GM21381 (cell line): ENCODE measurements around the gene PRSS8.
"Not testable (repeated sequence)": the region's sequence is repeated elsewhere in the genome, so short reads cannot be mapped to it uniquely, and the experiment has no call there.

Experiments used
- ATAC-seq: cut with Tn5 transposase; IDR thresholded peaks from one replicate; pipeline ENCODE4 v1.9.1; 2021; ENCODE audit warnings: mild to moderate bottlenecking, moderate library complexity; ENCODE audit not compliant: unreplicated experiment

The PRSS8 gene

DNA sequence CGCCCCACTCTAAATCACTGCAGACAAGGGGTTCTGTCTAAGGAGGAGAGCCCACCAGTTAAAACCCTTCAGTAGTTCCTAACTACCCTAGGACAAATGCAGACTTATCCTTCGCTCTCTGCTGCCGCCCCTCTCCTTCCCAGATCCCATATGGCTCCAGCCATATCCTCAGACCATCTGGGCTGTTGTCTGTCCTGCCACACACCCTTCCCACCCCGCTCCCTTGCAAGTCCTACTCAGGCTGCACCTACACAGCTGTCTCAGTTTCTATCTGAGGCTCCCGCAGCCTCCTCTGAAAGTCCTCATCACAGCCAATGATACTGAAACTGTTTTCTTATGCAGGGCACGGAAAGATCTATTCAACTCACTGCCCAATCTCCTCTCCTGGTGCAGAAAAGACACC is 28.1 kb downstream of the PRSS8 start:
- ATAC-seq = no peak

DNA sequence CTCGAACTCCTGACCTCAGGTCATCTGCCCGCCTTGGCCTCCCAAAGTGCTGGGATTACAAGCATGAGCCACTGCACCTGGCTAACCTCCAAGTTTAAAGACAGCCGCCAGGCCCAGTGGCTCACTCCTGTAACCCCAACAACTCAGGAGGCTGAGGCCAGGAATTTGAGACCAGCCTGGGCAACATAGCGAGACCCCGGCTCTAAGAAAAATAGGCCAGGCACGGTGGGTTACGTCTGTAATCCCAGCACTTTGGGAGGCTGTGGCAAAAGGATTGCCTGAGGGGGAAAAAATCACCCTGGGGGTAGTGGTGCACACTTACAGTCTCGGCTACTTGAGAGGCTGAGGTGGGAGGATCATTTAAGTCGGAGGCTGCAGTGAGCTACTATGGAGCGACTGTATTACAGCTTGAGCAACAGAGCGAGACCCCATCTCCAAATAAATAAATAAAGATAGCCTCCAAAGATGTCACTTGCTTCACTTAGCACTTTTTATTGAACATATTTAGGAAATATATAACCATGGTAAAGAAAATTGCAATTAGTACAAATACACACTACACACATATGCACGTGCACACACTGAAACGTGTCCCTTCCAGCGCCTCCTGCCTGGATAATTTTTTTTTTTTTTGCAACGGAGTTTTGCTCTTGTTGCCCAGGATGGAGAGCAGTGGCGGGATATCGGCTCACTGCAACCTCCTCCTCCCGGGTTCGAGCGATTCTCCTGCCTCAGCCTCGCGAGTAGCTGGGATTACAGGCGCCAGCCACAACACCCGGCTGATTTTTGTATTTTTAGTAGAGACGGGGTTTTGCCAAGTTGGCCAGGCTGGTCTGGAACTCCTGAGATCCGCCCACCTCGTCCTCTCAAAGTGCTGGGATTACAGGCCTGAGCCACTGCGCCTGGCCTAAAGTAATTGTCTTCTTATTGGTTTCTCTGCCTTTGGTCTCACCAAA is 28.7 kb downstream of the PRSS8 start:
- ATAC-seq = no peak

DNA sequence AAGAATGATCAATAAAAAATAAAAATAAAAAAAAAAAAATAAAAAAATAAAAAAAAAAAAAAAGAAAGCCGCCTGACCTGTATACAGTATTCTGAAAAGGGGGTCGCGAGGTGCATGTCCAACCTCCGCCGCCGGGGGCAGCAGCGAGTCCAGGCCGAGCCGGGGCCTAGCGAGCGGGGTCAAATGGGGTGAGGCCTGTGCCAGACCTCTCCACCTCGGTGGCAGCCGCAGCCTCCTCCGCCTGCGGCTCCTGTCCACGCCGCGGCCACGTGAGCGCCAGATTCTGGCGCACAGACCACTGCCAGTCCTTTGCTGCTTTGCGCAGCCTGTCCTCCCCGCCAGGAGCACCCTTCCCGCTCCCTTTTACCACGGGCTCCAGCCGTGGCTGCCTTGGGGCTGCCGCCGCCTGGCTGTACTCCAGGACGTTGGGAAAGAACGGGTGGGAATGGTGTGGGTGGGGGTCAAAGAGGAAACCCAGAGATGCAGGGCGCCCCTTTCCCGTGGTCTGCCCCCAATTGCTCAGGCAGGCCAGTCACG is 29.8 kb downstream of the PRSS8 start:
- no peak for ATAC-seq

DNA sequence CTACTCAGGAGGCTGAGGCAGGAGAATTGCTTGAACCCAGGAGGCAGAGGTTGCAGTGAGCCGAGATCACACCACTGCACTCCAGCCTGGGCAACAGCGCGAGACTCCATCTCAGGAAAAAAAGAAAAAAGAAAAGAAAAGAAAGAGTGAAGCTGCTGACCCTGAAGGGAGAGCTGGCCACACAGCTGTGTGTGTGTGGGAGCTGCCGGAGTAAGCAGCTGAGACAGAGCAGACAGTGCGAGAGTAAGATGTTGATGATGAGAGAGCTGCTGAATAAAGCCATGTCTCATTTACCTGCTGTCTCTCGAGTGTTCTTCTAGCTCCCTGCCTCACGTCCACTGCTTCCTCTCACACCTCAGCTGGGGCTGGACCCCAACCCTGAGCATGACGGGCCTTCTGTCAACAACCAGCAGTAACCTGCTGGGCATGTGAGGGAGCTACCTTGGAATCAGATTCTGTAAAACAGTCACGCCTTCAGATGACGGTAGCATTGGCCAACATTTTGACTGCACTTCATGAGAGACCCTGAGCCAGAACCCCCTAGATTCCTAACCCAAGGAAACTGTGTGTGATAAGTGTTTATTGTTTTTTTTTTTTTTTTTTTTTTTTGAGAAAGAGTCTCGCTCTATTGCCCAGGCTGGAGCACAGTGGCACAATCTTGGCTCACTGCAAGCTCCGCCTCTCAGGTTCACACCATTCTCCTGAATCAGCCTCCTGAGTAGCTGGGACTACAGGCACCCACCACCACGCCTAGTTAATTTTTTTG is 34.5 kb downstream of the PRSS8 start:
- not testable (repeated sequence) for ATAC-seq

DNA sequence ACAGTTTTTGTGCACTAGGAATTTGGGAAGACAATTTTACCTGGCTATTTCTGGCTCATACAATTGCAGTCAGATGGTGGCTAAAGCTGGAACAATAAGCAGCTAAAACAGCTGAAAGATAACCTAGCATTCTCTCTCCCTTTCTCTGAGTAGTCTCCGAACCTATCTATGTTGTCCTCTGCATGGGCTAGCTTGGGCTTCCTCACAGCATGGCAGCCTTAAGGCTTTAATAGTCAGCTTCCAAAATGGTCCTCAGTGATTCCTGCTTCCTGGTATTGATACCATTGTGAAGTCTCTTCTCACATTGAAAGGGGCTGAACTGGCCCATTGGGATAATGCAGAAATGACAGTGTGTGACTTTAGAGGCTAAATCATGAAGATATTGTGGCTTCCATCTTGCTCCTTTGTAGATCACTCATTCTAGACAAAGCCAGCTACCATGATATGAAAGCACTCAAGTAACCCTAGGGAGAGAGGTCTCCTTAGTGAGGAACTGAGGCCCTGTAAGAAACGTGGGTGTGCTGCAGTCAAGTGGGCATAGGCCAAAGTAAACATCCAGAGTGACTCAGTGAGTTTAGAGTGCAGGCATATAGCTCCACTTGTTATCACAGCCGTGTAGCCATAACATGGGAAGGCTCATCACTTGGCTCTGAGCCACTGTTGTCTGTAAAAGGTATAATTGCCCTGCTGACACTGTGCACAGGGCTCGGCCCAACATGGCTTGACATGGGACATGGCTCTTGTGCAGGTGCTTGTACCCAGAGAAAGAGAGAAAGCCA is 35.5 kb downstream of the PRSS8 start:
- no peak for ATAC-seq

DNA sequence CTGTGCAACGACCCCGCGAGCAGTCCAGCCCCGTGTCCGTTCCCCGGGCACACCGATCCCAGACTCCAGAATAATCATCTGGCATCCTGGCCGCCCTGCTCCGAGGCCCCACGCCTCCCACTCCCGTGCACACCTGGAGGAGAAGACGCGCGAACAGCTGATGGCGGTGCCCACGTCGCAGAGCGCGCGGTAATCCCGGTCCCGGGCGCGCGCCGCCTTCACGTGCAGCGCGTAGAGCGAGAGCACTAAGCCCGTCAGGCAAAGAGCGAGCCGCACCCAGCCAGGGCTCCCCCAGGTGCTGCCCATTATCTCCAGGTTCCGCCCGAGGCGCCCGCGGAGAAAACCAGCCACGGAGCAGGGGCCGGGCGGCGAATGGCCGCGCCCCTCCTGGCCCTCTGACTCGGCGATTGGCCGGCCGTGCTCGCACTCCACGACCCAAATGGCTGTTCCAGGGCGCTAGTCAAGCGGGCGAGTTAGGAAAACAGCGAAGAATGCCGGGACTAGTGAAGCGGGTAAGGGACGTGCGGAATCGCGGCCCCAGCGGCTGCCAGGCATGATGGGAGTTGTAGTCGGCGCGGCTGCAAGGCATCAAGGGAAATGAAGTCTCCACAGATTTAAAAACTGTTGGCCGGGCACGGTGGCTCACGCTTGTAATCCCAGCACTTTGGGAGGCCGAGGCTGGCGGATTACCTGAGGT is 41.0 kb downstream of the PRSS8 start, which contains the start of gene VKORC1:
Gene VKORC1, minus strand, starts transcription at position 374 of the 697 bp plus-strand sequence. Its CDS starts 68 bp downstream, at position 306.
- ATAC-seq = peak; percentile 76

DNA sequence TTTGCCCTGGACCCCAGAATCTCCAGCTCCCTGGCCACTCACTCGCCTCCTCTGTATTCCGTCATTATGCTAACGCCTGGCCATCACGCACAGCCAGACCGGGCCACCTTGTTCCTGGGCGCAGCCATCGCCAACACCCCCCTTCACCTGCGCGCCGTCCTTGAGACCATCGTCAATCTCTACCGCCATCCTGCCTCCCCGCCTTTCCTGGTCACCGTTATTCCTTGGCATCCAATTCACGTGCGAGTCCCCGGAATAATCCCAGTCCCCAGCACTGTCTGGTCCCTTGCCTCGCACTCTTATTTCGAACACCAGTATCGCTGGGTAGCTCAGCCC is 41.5 kb downstream of the PRSS8 start:
- no peak for ATAC-seq

DNA sequence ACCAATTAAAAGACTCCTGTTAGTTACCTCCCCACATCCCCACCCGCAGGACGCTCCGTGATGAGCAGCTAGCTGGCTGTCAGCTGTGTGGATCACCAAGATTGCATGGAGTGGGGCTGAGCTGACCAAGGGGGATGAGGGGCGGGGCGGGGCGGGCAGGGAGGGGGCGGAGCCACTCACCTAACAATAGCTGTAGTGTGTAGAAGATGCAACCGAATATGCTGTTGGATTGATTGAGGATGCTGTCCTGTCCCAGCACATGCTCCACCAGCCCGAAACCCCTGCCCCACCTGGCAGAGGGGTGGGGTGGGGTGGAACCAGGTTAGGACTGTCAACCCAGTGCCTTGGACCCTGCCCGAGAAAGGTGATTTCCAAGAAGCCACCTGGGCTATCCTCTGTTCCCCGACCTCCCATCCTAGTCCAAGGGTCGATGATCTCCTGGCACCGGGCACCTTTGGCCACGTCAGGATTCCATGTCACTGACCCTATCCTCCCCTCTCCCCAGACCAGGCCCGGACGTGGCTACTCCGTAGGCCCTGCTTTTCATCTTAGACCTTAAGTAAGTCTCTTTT is 42.3 kb downstream of the PRSS8 start:
- ATAC-seq = no peak

DNA sequence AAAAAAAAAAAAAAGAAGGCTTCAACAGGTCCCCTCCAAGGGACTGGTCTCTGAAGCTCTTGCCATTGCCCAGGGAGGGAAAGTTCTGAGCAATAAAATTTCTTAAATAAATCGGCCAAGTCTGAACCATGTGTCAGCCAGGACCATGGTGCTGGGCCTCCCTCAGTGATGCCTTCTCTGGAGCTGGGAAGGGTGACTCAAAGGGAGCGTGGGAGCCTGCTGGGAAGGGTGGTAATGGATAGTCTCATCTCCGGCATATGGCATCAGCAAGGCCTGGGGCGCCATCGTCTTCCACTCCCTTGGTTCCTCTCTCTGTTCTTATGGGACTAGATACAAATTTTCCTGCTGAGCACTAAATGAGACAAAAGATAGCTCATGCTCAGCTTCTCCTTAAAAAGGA is 43.2 kb downstream of the PRSS8 start:
- ATAC-seq = no peak

DNA sequence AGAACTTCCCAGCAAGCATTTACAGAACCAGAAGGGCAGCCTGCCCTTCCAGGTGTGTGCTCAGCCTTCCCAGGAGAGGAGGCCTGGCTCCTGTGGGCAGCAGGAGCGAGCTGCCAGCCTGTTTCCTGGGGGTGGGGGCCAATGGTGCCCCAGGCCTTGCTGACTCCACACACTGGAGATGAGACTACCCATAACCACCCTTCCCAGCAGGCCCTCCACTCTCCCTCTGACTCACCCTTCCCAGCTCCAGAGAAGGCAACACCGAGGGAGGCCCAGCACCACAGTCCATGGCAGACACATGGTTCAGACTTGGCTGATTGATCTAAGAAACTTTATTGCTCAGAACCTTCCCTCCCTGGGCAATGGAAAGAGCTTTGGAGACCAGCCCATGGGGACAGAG is 45.0 kb downstream of the PRSS8 start:
- no peak for ATAC-seq

DNA sequence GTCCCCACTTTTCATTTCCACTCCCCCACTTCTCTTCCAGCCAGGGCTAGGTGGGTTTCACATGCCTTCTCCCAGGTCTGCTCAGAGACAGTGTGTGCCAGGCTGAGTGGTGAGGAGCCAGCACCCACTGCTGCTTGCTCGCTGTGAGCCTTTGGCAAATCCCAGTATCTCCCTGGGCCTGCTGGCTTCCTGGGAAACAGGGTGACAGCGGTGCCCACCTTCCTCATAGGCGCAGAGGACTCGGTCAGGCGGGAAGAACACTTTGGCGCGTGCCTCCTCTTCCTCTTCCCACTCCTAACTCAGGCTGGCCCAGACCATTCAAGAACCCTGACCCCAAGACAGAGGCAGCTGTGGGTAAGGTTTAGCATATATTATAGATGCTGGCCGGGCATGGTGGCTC is 46.3 kb downstream of the PRSS8 start:
- ATAC-seq = no peak

DNA sequence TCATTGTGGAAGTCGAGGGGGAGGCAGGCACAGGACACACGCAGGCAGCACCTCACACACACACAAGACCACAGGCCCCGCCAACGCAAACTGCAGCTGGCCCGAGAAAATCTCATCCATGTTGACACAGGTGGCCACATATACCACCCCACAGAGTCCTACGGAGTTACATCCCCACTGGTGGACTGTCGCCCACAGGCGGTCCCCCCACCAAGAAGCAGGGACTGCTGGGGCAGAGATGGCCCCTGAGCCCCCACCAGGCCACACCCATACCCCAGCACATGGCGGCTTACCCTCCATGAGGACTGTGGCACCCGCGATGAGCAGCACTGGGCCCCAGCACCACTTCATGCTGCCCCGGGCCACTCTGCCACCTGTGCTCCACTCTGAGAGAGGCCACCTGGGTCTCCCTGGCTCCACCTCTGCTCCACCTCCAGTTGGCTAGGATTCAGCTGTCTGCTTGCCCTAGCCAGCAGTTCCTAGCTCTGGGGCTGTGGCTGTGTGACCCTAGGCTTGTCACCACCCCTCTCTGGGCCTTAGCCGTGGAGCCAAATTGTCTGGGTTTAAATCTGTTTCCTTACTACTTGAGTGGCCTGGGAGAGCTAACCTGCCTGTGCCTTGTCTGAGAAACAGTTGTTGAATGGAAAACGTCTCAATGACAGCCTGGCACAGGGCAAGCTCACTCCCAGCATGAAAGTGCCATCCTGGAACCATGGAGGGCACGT is 46.9 kb downstream of the PRSS8 start, which contains the start of gene PRSS53:
Gene PRSS53, minus strand, starts transcription at position 485 of the 725 bp plus-strand sequence. Its CDS starts 134 bp downstream, at position 351.
- no peak for ATAC-seq

DNA sequence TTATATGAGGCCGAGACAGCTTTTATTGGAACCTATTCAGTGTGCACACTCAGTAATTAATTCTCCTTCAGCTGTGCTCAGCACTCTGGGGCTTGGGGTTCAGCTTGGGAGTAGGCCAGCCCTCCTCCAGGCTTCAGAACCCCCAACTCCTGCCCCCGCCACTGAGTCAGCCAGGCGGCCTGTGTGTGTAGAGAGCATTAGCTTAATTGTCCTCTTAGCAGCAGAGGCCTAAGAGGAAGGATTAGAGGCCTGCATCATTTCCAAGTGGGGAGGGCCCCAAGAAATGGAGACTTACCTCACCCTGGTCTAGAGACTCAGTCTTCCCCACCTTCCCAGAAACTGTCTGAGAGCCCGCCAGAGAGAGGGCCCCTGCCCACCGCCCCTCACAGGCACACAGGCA is 47.6 kb downstream of the PRSS8 start:
- ATAC-seq = no peak

DNA sequence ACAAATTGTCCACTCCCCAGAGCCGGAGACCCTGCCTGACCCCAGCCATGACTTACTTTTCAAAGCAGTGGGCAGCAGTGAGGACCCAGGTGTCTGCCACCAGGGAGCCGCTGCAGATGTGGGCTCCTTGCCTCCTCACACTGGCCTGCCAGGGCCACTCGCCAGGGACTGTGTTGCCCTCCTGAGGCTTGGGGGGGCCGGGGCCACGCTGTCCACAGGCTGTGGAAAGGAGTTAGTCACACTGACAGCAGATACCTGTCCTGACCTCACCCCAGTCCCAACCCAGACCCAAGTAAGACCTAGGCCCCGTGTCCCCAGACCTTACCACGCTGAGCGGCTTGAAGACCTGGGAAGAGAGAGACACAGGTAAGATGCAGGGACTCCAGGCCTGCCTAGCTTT is 48.0 kb downstream of the PRSS8 start:
- no peak for ATAC-seq

DNA sequence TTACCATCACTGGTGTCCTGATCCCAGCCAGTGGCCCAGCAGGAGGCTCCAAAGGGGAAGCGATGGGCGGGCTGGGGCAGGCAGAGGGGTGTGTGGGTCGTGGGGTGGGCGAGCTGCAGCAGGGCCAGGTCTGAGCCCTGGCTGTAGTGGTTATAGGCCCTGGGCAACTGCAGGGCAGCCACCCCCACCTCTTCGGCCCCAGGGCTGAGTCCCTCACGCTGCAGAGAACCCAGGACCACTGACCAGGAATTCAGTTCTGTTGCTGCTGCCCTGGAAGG is 49.0 kb downstream of the PRSS8 start:
- no peak for ATAC-seq

DNA sequence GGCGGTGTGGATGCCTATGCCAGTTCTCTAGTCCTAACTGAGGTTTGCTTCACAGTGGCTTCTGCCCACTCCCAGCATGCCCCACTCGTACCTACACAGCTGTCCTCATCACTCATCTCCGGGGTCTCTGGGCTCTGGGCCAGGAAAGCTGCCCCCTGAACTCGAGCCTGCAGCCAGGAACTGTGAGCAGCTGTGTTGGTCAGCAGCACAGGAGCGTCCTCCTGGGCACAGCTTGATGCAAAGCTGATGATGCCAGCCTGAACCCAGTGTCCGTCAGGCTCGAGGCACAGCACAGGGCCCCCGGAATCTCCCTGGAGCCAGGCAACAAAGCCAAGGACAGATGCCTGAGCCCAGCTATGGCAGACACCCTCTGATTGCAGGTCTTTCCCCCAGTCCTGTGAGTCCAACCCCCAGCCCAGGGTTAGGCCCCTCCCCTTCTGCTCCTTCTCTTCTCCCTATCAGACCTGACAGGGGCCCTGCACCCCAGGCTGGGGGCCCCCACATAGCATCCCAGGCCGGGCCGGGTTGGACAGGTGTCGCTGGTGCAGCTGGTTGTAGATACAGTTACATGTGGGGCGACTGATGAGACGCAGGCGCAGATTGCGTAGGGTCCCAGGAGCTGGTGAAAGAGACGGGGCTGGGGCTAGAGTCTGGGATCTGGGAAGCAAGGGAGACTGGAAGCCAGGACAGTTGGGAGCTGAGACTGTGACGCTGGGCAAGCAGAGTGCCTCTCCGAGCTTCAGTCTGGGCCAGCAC is 49.5 kb downstream of the PRSS8 start:
- ATAC-seq = no peak

DNA sequence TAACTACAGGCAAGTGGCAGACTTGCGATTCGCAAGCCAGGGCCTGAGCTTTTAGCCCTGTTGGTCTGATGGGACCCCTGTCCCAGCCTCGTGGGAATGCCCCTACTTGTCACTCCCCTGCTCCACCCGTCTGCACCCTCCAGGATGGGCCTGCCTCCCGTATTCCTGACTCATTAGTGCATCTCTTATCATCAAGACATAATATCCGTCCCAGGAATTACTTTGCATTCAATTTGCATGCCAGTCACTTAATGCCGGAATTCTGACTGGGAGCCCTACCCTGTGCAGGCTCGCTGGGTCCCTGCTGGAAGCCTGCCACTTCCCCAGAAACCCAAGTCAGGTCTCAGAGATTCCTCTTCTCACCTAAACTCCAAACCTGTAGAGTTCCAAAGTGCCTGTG is 50.1 kb downstream of the PRSS8 start:
- no peak for ATAC-seq

DNA sequence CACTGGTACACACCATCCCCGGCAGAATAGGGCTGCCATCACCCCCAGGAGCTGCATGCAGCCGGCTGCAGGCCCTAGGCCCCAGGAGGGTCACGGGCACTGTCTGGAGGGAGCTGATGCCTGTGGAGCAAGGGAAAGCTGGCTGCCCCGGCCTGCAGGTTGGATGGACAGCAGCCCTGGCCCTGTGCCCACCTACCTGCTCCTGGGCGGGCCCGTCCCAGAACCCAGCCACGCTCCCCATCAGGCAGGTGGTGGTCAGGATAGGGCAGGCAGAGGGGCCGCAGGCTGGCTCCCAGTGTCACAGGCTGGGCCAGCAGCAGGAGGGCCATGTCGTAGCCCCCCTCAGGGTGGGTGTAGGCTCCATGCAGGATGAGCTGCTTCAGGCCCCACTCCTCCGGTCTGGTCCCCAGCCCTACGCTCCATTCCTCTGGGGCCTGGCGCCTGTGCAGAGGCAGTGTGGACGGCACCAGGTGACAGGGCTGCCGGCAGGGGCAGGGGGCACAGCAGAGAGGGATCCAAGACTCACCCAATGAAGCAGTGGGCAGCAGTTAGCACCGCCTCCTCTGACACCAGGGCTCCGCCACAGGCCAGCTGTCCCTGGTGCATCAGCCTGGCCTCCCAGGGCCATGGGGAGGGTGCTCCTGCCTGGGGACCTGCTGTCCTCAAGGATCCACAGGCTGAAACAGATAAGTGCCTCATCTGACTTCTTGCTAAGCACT is 50.8 kb downstream of the PRSS8 start:
- no peak for ATAC-seq
